HL-60/S4 (cell line): ENCODE data around the gene MED6.

Source experiments
- in situ Hi-C: fragments of 300-500 bp; cut with MboI; formaldehyde crosslinking; loops from 2 replicates; pipeline ENCODE4 v1.14.3; 2022; ENCODE audit warnings: low sequenced_read_pairs

The MED6 gene, protein sequence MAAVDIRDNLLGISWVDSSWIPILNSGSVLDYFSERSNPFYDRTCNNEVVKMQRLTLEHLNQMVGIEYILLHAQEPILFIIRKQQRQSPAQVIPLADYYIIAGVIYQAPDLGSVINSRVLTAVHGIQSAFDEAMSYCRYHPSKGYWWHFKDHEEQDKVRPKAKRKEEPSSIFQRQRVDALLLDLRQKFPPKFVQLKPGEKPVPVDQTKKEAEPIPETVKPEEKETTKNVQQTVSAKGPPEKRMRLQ

DNA sequence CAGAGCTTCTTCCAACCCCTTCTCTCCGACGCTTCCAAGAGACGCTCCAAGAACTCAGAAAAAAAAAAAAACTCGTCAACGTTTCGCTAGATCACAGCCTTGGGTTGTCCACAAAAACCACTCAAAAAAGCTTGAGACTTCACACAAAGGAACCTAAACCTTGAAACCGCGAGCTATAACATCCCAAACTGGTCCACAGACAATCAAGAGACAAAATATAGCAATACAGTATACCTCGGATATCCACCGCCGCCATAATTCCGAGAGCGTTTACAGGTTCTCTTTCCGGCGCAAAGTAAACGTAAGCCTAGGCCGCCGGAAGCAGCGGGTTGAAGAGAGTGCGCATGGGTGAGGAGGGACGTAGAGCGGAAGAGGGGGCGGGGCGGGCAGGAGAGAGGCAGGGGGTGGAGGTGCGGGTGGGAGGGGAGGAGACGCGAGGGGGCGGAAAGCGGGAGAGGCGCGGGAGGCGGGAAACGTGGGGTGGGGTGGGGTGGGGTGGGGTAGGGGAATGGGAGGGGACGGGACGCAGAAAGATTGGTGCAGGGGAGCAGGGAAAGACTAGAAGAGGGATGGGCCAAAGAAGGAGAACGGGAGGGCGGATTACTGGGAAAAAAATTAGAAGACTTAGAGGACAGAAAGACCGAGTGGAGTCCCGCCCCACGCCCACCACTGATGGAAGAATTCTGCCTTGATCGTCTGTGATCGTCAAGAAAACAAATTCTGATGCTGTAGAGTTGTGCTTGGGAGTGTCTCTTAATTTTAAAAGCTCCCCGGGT, at the start of gene MED6:
MED6 (minus strand) TSS at position 274 of the 776 bp plus-strand sequence; CDS start at position 256, 18 bp downstream.
- in situ Hi-C loops = loop anchor here (25.0 kb wide), 1 partner anchor 212 kb away; the partner anchor contains the start of gene MAP3K9

DNA sequence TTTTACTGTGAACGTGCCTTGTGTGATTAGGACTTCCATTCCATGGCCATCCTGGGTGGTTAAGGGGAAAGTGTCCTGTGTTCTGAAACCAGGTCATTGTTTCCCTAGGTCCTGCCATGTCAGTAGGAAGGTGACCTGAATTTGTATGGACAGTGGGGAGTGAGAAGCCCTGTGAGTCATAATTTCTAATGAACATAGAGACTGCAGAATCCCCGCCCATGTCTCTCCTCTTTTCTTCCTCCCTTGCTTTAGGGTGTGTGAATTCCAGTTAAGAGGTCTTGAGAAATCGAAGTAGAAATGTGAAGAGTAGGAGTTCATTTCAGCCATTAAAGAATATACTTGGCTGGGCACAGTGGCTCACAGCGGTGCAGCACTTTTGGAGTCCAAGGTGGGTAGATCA, 49.3 kb upstream of the MED6 start:
- in situ Hi-C loops = no loop called here

DNA sequence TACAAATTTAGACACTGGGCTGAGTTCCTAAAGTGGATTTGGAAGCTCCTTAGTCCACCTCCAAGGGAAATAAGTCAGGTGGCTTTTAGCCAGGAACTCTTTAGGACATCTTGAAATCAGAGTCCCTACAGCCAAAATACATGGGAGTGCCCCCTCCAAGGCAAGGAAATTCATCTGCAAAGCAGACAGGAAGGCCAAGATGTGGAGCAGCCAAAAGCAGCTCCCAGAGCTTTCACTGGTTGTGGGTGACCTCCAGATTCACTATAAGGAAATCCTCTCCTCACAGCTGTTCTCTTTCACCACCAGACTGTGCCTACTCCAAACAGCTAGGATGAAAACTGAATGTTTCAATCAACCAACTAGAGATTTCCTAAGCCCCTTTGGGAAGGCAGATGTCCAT, 47.9 kb upstream of the MED6 start:
- in situ Hi-C loops = no loop called here

DNA sequence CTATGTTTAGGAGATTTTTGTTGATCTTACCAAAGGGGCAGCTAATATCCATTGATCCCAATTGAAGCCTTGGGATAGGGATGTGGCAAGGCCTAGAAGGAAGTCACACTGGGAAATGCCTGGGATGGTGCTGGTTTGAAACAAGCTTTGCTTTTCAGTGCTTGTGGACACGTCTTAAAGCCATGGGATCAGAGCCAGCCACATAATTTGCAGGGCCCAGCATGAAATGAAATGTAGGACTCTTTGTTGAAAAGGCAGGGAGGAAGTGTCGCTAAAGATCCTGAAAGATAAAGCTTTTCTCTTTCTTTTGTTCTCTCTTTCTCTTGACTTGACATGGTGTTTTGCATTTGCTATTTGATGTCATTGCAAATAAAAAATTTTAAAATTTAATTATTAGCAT, 46.2 kb upstream of the MED6 start:
- in situ Hi-C loops = no loop called here

DNA sequence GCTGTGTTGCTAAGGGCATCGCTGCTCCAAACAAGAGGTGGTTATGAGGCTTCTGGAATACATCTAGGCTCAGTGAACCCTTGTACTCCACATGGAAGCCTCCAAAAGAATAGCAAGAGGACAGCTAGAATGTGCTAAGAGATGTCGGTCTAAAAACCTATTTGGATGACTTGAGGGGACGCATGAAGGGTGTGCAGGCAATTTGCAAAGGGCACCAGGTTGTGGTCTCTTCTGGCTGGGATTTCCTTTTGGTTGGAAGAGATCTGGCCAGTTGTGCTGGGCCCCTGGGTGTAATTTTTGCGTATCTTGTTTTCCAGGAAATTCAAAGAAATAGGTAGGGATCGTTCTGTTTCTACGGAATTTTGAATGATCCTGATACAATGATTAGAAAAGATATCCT, 45.4 kb upstream of the MED6 start:
- in situ Hi-C loops = no loop called here

DNA sequence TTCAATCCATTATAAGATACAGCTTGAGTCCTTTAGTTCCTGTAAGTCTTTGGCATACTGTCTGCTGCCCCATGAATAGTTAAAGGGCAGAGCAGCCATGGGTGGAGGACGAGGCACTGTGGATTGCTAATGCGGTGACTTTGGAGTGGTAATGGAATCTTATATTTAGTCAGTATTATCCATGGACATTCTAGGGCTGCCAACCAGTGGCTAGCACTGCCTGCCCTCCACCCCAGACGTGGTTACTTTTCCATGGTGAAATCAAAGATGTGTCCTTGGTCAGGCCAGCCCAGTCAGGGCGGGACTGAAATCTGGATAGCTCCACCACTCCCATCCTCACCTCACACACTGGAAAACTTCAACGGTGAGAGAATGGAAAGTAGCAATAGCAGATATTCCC, 43.5 kb upstream of the MED6 start:
- in situ Hi-C loops = no loop called here

DNA sequence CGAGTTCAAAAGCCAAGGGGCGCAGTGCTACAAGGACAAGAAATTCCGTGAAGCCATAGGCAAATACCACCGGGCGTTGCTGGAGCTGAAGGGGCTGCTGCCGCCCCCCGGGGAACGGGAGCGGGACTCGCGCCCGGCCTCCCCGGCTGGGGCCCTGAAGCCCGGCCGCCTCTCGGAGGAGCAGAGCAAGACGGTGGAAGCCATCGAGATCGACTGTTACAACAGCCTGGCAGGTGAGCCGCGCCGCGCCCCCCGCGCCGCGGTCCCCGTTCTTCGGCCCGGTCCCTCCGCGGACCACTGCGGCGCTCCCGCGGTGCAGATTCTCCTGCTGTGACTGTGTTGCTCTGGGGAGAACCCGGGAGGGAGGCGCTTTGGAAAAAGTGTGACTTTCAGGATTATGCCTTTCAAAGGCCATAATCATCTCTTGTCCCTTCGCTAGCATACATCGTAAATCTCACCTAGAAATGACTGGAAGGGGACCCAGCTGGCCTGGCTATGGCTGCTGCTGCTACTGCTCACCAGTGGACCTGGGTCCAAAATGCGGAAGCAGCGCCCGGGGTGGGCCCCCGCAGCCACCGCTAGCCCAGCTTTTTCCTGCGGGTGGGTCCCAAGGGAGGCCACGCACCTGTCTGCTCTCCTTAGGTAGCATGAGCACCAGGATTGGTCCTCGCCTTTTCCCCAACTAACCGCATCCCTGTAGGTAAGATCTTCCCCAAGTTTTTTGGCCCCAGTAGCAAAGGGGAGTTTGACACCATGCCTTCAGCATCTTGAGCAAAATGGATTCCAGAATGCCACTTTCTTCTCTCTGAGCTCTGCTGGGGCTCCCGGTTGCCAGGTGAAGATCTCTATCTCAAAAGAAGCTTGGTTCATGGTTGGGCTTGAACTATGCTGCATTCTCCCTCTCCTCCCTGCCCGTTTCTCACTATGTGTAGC, 42.1 kb upstream of the MED6 start:
- in situ Hi-C loops = no loop called here

DNA sequence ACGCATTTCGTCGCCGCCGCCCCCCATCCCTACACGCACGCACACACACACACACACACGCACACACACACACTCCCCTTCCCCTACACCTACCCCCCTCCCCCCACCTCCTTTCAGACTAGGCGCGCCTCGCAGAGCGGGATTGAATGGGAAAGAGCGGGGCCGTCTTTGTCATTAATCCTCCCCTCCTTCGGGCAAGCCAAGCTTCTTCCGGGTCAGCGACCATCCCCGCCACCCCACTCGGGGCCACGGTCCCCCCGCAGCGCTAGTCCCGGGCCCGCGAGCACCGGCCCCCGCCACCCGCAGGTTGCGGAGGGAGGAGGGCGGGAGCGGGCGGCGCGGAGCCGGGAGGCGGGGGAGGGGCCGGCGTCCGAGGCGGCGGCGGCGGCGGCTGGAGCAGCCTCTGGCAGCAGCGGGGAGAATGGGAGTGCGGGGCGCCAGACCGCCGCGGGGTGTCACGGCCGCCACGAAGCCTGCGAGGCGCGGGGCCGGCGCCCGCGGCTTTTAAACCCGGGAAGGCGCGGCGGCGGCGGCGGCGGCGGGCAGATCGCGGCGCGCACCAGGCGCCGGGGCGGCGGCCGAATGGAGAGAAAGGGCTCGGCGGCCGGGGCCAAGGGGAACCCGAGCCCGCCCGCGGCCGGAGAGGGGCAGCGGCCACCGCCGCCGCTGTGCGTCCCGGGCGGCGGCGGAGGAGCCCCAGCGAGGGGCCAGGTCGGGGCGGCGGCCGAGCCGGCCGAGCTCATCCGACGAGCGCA, 41.3 kb upstream of the MED6 start, which contains the start of gene TTC9:
TTC9 (plus strand) TSS at position 369 of the 755 bp plus-strand sequence; CDS start at position 583, 214 bp downstream.
- in situ Hi-C loops = no loop called here

DNA sequence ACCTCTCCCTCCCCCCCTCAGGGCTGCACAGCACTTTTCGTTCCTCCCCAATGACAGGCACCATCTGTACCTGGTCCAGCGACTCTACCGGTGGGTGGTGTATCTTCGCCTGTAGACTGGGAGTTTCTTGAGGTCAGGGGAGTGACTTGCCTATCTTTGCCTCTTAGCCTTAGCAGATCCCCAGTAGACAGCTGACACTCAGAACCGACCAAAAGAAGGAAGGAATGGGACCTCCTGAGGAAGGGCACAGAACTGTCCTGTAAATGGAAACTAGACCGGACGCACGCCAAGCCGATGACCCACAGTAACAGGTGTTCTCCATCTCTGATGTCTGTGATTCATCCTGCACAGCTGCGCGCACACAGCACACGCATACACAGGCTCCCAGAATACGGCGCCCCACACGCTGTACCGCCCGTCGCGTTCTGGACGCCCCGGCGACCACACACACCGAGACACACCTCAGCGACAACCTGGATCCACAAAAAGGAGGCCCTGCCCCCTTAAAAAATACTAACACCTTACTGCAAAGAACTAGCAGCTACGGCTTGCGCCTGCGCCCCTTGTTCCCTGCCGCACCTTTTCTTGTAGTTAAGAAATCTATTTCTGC, 40.6 kb upstream of the MED6 start:
- in situ Hi-C loops = no loop called here

DNA sequence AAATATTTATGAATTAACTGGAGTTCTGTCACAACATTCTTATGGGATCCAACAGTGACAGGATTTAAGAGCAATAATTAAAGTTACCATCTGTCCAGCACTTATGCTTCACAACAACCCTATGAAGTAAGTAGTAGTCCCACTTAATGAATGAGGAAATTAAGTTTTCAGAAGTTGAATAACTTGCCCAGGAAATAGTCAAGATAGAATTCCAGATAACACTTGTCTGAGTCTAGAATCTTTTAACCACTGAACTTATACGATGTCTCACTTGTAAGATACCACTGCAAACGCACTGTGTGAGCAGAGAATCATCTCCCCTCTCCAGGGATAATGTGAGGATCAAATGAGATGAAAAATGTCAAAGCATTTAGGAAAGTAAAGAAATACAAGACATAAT, 38.0 kb upstream of the MED6 start:
- in situ Hi-C loops = no loop called here

DNA sequence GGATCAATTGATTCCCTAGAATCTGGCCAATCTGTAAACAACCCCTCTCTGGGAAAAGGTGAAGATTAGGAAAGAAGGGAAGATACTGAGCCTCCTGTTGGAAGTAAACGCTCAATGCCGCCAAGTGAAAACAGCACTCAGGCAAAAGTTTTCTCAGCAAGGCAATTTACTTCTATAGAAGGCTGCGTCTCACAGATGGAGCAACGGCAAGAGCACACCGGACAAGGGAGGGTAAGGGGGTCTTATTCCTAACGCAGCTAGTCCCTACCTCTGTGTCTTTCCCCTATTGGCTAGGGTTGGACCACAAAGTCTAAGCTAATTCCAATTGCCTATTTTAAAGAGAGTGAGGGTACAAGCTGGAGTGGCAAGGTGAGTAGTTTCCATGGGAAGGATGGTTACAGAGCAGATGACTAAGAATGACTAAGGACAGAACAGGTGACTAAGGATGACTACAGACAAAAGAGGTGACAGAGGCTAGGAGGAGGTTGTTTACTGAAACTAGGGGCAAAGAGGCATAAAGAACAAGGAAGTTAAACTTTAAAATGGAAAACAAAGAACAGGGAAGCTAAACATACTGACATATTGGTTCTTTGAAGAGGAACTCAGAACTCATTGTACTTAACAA, 35.6 kb upstream of the MED6 start:
- in situ Hi-C loops = no loop called here

DNA sequence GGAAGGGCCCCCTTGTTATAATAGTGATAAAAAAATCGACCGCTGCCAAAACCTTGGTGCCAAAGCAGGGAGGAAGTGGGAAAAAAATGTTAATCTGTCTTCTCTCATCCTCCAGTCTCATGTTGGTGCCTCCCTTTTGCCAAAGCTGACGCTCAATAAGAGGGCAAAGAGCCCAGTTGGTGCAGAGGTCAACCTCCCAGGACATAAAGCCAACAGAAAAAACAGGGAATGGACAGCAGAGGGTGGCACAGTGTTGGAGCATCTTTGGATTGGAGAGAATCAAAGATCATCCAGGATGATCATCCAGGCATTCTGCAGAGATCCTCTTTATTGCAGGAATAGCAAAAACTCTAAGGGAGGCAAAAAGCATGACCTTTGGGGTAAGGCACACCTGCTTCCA, 31.5 kb upstream of the MED6 start:
- in situ Hi-C loops = no loop called here

DNA sequence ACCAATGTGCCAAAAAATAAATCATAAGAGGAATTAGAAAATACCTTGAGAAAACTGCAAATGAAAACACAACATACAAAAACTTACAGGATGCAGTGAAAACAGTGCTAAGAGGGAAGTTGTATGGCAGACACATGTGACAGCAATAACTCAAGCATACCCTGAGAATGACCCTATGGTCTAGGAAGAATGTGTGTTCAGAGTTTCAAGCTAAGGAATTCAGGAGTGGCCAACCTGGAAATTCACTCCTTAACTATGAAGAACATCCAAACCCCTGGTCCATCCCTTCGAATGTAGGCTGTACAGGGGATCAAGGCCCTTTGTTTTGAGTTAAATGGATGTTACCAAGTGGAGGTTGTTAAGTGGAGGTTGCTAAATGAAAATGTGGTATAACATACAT, 24.5 kb upstream of the MED6 start:
- in situ Hi-C loops = loop anchor here (10.0 to 25.0 kb wide), 2 partner anchors 90 to 187 kb away; partner anchors contain the start of gene MAP3K9

DNA sequence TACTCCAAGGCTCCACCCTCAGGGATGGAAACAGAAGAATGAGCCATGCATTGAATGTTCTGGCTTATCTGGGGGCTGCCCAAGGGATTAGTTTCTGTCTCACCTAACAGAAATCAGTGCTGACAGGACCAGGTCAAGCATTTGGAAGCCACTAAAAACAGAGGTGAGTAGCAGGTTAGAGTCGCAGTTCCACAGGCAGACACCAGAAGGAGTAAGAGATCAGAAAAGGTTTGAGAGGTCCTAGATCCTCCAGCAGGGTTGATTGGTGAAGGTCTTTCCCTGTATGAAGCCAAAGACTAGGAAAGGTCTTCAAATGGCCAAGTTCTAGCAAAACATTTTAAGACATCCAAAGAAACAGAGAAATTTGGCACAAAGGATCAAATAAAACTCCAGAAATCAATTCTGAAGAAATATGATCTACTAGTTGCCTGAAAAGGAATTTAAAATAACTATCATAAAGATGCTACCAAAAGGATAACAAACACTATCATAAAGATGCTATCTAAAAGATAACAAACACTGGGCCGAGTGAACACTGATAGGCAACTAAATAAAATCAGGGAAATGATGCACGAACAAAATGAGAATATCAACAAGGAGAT, 21.8 kb upstream of the MED6 start:
- in situ Hi-C loops = loop anchor here (10.0 to 25.0 kb wide), 2 partner anchors 93 to 190 kb away; partner anchors contain the start of gene MAP3K9

DNA sequence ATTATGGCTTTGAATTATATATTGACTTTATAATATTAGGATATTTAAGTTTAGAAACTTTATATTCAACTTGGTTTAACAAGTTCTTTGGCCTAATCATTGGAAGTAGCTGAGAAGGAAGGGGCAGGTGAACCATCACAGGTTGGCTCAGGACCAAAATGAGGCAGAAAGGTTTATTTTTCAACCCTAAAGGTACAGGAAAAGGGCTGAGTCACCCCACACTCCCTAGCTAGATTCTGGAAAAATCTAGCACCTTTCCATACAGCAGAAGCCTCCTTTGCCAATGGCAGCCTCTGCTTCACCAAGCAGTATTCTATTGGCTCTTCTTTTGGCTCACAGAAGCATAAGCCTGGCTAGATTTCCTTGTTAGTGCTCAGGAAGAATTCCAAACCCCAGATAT, 19.3 kb upstream of the MED6 start:
- in situ Hi-C loops = loop anchor here (10.0 to 25.0 kb wide), 2 partner anchors 95 to 193 kb away; partner anchors contain the start of gene MAP3K9

DNA sequence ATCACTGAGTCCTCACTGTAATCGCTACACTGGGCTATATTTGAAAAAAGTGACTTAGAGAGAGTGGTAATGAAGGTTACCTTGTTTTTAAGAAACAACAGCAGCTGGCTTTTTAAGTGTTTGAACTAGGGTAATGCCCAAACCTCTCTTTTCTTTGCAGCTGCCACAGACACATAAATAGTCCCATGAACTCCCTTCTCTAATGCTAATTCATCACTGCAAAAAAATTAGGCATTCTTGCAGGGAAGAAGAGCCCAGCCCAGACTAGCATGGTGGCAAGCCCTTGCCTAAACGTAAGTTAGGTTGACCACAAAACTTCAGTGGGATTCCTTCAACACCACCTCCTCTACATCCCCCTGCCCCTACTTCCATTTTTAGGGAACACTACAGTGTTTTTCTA, 17.9 kb upstream of the MED6 start:
- in situ Hi-C loops = loop anchor here (25.0 kb wide), 1 partner anchor 194 kb away; the partner anchor contains the start of gene MAP3K9

DNA sequence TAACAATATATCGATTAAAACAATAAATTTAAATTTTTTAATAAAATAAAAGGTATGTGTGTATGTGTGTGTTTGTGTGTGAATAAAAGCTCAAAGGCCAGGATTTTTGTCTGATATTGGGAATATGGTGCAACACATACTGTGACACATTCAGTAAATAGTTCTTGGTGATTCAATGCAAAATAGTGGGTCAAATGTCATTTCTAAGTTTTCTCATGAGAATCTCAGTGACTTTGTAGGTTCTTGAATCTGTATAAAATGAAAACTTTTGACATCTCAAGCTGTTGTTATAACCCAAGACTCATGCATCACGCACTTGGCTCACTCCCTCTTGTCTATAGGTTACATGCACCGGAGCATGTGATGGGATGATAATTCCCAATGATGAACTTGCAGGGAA, 16.2 kb upstream of the MED6 start:
- in situ Hi-C loops = loop anchor here (25.0 kb wide), 1 partner anchor 196 kb away; the partner anchor contains the start of gene MAP3K9

DNA sequence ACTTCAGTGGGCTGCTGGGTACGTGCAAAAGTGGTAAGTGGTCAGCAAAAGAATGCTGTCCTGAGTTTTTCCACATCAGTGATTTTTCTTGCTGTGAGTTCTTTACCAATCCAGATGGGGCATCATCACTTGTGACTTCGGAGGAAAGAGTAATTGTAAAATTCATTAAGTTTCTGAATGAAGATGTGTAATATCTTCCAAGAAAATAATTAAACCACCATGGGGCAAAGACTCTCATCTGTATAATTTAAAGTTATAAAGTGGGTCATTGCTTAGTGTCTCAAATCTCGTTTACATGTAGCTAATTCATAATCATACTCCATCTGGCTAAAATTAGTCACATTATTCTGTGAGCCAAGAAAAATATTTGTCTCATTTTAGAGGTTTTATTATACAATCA, 10.8 kb upstream of the MED6 start:
- in situ Hi-C loops = loop anchor here (25.0 kb wide), 1 partner anchor 201 kb away; the partner anchor contains the start of gene MAP3K9

DNA sequence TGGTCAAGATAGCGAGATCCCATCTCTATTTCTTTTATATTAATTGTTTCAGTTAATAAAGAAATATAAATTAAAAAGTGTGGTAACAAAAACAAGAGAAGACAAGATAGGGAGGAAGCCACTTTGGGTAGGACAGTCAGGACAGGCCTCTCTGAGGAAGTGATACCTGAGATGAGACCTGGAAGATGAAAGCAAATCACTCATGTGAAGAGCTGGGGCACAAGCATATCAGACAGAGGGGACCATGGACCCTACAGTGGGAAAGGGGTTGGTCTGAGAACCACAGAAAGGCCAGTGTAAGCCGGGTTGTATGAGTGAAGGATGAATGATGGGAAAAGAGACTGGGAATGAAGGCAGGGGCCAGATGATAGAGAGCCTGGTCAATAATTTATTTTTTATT, 1.8 kb upstream of the MED6 start:
- in situ Hi-C loops = loop anchor here (25.0 kb wide), 1 partner anchor 210 kb away; the partner anchor contains the start of gene MAP3K9
